ENCODE results near the gene MKNK1.

MKNK1 gene

DNA sequence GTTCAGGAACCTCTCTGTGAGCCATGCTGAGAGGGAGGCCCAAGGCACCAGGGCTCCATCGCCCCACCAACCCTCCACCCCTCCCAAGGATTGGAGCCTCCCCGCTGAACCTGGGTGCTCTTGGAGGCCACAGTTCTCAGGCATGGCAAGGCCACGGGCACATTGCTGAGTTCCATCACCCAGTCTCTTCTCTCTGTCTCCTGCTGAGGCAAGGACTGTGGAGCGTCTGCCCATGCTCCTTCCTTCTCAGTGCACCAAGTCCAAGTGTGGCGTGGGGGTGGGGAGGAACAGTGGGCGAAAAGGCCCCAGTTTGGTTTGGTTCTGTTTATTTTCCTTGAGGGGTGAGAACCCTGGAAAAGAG lies 49.9 kb downstream of the MKNK1 start:
- TF ChIP-seq, protein P1, sequence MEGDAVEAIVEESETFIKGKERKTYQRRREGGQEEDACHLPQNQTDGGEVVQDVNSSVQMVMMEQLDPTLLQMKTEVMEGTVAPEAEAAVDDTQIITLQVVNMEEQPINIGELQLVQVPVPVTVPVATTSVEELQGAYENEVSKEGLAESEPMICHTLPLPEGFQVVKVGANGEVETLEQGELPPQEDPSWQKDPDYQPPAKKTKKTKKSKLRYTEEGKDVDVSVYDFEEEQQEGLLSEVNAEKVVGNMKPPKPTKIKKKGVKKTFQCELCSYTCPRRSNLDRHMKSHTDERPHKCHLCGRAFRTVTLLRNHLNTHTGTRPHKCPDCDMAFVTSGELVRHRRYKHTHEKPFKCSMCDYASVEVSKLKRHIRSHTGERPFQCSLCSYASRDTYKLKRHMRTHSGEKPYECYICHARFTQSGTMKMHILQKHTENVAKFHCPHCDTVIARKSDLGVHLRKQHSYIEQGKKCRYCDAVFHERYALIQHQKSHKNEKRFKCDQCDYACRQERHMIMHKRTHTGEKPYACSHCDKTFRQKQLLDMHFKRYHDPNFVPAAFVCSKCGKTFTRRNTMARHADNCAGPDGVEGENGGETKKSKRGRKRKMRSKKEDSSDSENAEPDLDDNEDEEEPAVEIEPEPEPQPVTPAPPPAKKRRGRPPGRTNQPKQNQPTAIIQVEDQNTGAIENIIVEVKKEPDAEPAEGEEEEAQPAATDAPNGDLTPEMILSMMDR (IDR thresholded peaks at IDR 0.05; ENCODE audit: insufficient read depth, missing control alignments): no peak
- no peak for DNase-seq (ENCODE audit: insufficient read length, low spot score)
- no peak for FAIRE-seq

DNA sequence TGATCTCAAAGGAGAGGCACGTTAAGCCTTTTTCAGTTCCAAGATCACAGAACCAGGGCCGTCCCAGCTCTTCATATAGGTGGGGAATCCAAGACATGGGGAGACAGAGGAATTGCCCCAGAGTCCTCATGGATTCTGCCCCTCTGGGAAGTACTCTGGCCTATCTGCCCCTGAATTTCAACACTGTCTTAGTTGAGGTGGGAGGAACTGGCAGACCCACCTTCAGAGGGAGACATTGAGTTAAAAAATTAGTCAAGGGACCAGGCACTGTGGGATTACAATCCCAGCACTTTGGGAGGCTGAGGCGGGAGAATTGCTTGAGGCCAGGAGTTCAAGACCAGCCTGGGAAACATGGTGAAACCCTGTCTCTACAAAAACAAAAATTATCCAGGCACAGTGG lies 50.6 kb downstream of the MKNK1 start:
- DNase-seq (ENCODE audit: insufficient read length, low spot score): no peak
- TF ChIP-seq, protein P1 (IDR thresholded peaks at IDR 0.05; ENCODE audit: insufficient read depth, missing control alignments): peak; percentile 14
- no peak for FAIRE-seq

GRCh38 chr1:46552357-46553237 lies 51.5 kb downstream of the MKNK1 start:
- FAIRE-seq (no peak), DNase-seq (ENCODE audit: insufficient read length, low spot score) (no peak)
- TF ChIP-seq, protein P1 (IDR thresholded peaks at IDR 0.05; ENCODE audit: insufficient read depth, missing control alignments): no peak

GRCh38 chr1:46551597-46552095 lies 52.4 kb downstream of the MKNK1 start, which contains the start of gene KNCN:
KNCN (minus strand) TSS chr1:46551647; CDS start chr1:46551215, 432 bp downstream.
- TF ChIP-seq, protein P1 (IDR thresholded peaks at IDR 0.05; ENCODE audit: insufficient read depth, missing control alignments): no peak
- FAIRE-seq (no peak), DNase-seq (ENCODE audit: insufficient read length, low spot score) (no peak)

DNA sequence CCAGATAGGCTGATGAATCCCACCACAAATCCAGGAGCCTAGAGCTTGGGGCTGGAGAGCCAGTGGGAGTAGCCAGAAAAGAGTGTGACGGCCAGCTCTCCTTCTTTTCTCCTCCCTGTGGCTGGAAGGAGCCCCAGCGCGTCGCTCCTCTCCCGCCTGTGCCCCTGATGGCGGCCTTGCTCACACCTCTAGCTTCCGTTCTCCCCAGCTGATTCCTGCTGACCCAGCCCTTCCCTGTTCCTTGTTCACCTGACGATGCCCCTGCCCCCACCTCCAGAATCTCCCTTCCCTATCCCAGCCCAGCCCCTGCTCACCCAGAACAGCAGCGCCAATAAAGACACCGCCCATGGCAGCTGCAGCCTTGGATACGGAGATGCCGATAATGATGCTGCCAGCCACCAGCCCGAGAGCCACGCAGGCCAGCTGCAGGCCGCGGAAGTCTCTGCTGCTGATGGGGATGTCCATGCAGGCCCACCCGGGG lies 53.3 kb downstream of the MKNK1 start:
- DNase-seq (ENCODE audit: insufficient read length, low spot score) (no peak), FAIRE-seq (no peak)
- TF ChIP-seq, protein P1 (IDR thresholded peaks at IDR 0.05; ENCODE audit: insufficient read depth, missing control alignments): no peak

DNA sequence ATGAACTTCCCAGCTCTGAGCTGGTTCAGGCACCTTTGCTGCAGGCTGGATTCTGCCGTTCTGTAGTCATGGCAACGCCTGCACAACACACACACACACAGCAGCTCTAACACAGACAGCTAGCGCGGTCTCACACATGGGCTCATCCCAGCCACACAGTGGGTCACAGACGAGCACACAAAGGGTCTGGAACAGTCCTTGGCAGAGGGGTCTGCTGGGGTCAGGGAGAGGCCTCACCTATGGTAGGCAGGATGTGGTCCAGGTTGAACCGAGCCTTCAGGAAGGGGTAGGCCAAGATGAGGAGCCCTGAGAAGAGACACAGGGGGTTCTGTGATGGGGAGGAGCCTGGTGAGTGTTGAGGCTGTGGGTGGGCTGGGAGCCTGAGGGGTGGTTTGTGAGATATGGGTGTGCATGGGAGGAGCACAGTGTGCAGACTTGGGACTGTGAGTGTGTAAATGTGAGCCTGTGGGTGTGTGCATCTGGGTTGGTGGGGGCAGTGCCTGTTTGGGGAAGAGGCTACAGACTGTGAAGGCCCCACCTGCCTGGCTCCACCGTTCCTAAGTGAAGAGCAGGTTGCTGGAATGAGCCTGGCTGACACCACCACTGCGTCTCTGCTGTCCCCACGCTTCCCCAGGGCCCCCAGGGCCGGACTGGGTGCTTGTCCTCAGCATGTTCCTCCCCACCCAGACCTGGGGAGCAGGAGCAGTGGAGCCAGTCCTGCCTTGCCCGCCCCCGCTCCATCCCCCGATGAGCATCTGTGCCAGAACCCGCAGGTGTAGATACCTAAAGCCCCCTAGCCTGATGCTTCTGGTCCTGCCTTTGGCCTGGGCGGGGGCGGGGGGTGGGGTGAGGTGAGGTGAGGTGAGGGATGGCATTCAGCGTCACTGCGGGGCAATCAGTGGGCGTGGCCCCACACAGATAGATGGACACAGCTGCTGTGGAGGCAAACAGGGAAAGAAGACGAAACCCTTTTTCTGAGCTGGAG lies 54.1 kb downstream of the MKNK1 start:
- TF ChIP-seq, protein P1 (IDR thresholded peaks at IDR 0.05; ENCODE audit: insufficient read depth, missing control alignments): no peak
- no peak for FAIRE-seq
- no peak for DNase-seq (ENCODE audit: insufficient read length, low spot score)
